ENCODE measurements around the gene MMP17. TPM values are rescaled to one million over a fixed set of nuclear protein-coding genes. Genes with fewer than 3 reads are reported as not detected.

MMP17 gene
- polyA plus RNA-seq, 1 donor (not counting 4 experiments of a cell fraction or from before 2014, with no cell fraction given), result 2.3 TPM

GRCh38 chr12:131816495-131816894 is 11.7 kb upstream of the MMP17 start:
- Histone ChIP-seq H3K79me2 (ENCODE audit: control insufficient read depth, insufficient read depth, low read length) (no peaks in the 10 kb centered on the region), H3K4me3 (ENCODE audit: control insufficient read depth in 2 of 3, extremely low read depth in 1 of 3, insufficient read depth in 2 of 3, low read depth in 1 of 3, low read length in 3 of 3) (no peak overlapping the region), H3K9ac (ENCODE audit: control insufficient read depth, extremely low read depth, insufficient read depth, low read length) (no peak overlapping the region), H3K27me3 (ENCODE audit: control insufficient read depth, extremely low read depth, insufficient read depth, low read length) (no peaks in the 10 kb centered on the region), H3K4me1 (ENCODE audit: control insufficient read depth, extremely low read depth, insufficient read depth, low read length) (no peaks in the 10 kb centered on the region), H4K20me1 (ENCODE audit: control insufficient read depth, extremely low read depth, insufficient read depth, low read length) (no peaks in the 10 kb centered on the region), H3K36me3 (ENCODE audit: control insufficient read depth in 2 of 2, extremely low read depth in 1 of 2, insufficient read depth in 2 of 2, low read length in 2 of 2) (no peaks in the 10 kb centered on the region), H3K27ac (ENCODE audit: control insufficient read depth, insufficient read depth, low read length) (no peak overlapping the region), H2AFZ (ENCODE audit: control insufficient read depth, low read length) (no peak overlapping the region), H3K9me3 (ENCODE audit: control insufficient read depth, low read depth, low read length) (no peaks in the 10 kb centered on the region), H3K9me1 (ENCODE audit: control insufficient read depth, extremely low read depth, insufficient read depth, low read length) (no peaks in the 10 kb centered on the region), H3K4me2 (ENCODE audit: control insufficient read depth, extremely low read depth, insufficient read depth, low read depth, low read length) (no peak overlapping the region)
- no peak for FAIRE-seq
- DNase-seq (ENCODE audit: low read depth, low spot score), result no peak
- dilution Hi-C loops (cut with MboI; ENCODE audit: extremely low pct_ligation_motif_present, low sequenced_read_pairs), result no loop called here
- TF ChIP-seq CTCF (optimal IDR thresholded peaks at IDR 0.05 in 1 of 3, IDR thresholded peaks at IDR 0.05 in 1 of 3, conservative IDR thresholded peaks at IDR 0.05 in 1 of 3; ENCODE audit: extremely low read depth in 1 of 3, insufficient read depth in 2 of 3, low read length in 3 of 3), result no peak

DNA sequence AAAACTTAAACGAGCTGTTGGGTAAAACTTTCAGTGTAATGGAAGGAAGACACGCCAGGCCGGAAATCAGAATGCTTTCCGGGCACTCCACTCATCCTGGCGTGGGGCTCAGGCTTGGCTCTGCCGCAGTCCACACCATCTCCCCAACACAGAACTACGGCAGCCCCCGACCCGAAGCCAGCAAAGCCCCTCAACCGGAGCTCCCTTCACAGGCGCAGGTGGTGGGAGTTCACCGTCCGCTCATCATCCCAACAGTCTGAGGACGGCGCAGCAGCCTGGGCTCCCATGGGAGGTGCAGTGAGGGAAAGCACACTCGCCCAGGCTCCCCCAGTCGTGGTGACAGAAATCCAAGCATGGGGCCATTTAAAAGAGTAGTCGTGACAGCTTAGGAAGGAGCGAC is 11.0 kb upstream of the MMP17 start:
- H3K4me1 ChIP-seq (ENCODE audit: control insufficient read depth, extremely low read depth, insufficient read depth, low read length), result no peaks in the 10 kb centered on the region
- FAIRE-seq, result no peak
- no peak for DNase-seq (ENCODE audit: low read depth, low spot score)
- no peaks in the 10 kb centered on the region for H3K36me3 ChIP-seq (ENCODE audit: control insufficient read depth in 2 of 2, extremely low read depth in 1 of 2, insufficient read depth in 2 of 2, low read length in 2 of 2)
- no peaks in the 10 kb centered on the region for H3K79me2 ChIP-seq (ENCODE audit: control insufficient read depth, insufficient read depth, low read length)
- H3K9me1 ChIP-seq (ENCODE audit: control insufficient read depth, extremely low read depth, insufficient read depth, low read length), result no peaks in the 10 kb centered on the region
- H4K20me1 ChIP-seq (ENCODE audit: control insufficient read depth, extremely low read depth, insufficient read depth, low read length), result no peaks in the 10 kb centered on the region
- H2AFZ ChIP-seq (ENCODE audit: control insufficient read depth, low read length), result no peak overlapping the region
- no peak overlapping the region for H3K4me3 ChIP-seq (ENCODE audit: control insufficient read depth in 2 of 3, extremely low read depth in 1 of 3, insufficient read depth in 2 of 3, low read depth in 1 of 3, low read length in 3 of 3)
- dilution Hi-C loops (cut with MboI; ENCODE audit: extremely low pct_ligation_motif_present, low sequenced_read_pairs), result no loop called here
- no peak for TF ChIP-seq EZH2 (IDR thresholded peaks at IDR 0.05; ENCODE audit: low read length)
- no peak for TF ChIP-seq CTCF (optimal IDR thresholded peaks at IDR 0.05 in 1 of 3, IDR thresholded peaks at IDR 0.05 in 1 of 3, conservative IDR thresholded peaks at IDR 0.05 in 1 of 3; ENCODE audit: extremely low read depth in 1 of 3, insufficient read depth in 2 of 3, low read length in 3 of 3)
- H3K27ac ChIP-seq (ENCODE audit: control insufficient read depth, insufficient read depth, low read length), result no peak overlapping the region
- no peak overlapping the region for H3K9ac ChIP-seq (ENCODE audit: control insufficient read depth, extremely low read depth, insufficient read depth, low read length)
- H3K9me3 ChIP-seq (ENCODE audit: control insufficient read depth, low read depth, low read length), result no peaks in the 10 kb centered on the region
- H3K4me2 ChIP-seq (ENCODE audit: control insufficient read depth, extremely low read depth, insufficient read depth, low read depth, low read length), result no peak overlapping the region
- no peaks in the 10 kb centered on the region for H3K27me3 ChIP-seq (ENCODE audit: control insufficient read depth, extremely low read depth, insufficient read depth, low read length)
